GM13977 (cell line): ENCODE data around the gene DDRGK1.

Experiments
- DNase-seq: peaks from one replicate; pipeline ENCODE4 v3.0.0; 2012; ENCODE audit warnings: low spot score
- in situ Hi-C: fragments of 300-500 bp; cut with MboI; formaldehyde crosslinking; loops from one replicate; pipeline ENCODE4 v1.12.0; 2022; ENCODE audit warnings: low sequenced_read_pairs, low pct_unique_long_range_greater_than_20kb, mixed read lengths, inconsistent platforms; ENCODE audit not compliant: unreplicated experiment
- TF ChIP-seq, protein P1 (sequence below): IDR thresholded peaks from 2 replicates; pipeline ENCODE4 v1.5.1; 2012; ENCODE audit warnings: mild to moderate bottlenecking, control low read depth; ENCODE audit not compliant: insufficient read depth; ENCODE audit errors: extremely low read depth, missing control alignments

DDRGK1 gene

DNA sequence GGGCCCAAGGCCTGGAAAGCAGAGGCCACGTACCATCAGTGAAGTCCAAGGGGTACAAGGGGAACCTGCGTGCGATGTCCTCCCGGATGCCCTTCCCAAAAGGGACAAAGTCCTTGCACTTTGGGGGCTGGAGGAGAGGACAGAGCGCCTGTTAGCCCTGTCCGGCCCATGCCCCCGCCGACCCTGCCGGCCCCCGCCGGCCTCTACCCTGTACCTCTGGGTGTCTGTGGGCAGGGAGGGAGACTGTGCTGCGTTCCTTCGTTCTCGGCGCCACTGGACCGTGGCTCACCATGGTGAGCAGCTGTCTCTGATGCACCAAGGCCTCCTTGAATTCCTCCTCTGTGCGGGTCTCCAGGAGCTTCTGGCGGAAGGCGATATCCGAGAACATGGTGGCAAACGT lies 26.6 kb upstream of the DDRGK1 start:
- DNase-seq, result no peak
- TF ChIP-seq, protein P1, sequence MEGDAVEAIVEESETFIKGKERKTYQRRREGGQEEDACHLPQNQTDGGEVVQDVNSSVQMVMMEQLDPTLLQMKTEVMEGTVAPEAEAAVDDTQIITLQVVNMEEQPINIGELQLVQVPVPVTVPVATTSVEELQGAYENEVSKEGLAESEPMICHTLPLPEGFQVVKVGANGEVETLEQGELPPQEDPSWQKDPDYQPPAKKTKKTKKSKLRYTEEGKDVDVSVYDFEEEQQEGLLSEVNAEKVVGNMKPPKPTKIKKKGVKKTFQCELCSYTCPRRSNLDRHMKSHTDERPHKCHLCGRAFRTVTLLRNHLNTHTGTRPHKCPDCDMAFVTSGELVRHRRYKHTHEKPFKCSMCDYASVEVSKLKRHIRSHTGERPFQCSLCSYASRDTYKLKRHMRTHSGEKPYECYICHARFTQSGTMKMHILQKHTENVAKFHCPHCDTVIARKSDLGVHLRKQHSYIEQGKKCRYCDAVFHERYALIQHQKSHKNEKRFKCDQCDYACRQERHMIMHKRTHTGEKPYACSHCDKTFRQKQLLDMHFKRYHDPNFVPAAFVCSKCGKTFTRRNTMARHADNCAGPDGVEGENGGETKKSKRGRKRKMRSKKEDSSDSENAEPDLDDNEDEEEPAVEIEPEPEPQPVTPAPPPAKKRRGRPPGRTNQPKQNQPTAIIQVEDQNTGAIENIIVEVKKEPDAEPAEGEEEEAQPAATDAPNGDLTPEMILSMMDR, result no peak
- in situ Hi-C loops, result no loop called here

DNA sequence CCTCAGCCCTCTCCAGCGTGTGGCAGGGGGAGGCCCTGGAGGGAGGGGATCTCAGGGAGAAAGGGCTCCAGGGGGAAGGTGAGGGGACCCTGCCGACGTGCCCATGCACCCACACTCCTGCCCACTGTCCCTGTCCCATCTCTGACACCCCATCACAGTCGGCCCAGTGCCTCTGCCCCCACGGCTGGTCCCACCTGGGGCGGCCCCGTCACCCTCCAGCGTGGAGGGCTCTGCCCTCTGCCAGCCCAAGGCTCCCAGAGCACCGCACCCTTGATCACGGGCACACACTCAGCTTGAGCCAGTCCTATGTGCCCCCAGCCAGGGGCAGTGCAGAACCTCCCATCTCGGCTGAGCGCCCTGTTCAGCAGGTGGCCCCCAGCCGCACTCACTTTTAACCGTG lies 25.3 kb upstream of the DDRGK1 start:
- DNase-seq, result no peak
- TF ChIP-seq, protein P1, result no peak
- in situ Hi-C loops, result no loop called here

DNA sequence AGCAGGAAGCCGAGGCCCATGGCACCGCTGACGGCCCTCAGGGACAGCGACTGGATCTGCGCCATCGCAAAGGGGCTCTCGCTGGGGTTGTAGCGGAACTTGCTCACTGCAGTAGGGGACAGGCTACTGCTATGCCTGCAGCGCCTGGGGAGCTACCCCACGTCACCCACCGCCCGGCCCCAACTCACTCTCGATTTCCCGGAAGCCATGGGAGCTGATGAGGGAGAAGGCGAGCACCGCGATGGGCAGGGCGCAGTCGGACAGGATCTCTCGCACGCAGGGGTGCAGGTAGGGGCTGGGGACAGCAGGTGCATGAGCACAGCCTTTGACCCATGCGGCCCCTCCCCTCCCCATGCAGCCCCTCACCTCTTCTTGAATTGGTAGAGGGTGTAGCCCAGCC lies 24.7 kb upstream of the DDRGK1 start:
- no peak for DNase-seq
- in situ Hi-C loops, result no loop called here
- TF ChIP-seq, protein P1, result no peak

DNA sequence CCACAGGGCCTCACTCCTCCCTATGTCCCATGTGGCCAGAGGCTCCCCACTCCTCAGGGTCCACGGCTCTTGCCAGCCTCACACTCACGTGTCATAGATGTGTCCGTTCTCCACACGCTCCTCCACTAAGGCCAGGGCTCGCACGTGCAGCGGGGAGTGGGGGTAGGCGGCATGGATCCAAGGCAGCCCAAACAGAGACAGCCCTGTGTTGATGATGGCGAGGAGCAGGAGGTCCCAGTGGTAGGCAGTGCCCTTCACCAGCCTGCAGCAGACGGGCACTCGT lies 24.2 kb upstream of the DDRGK1 start:
- no peak for DNase-seq
- in situ Hi-C loops, result no loop called here
- TF ChIP-seq, protein P1, result no peak

DNA sequence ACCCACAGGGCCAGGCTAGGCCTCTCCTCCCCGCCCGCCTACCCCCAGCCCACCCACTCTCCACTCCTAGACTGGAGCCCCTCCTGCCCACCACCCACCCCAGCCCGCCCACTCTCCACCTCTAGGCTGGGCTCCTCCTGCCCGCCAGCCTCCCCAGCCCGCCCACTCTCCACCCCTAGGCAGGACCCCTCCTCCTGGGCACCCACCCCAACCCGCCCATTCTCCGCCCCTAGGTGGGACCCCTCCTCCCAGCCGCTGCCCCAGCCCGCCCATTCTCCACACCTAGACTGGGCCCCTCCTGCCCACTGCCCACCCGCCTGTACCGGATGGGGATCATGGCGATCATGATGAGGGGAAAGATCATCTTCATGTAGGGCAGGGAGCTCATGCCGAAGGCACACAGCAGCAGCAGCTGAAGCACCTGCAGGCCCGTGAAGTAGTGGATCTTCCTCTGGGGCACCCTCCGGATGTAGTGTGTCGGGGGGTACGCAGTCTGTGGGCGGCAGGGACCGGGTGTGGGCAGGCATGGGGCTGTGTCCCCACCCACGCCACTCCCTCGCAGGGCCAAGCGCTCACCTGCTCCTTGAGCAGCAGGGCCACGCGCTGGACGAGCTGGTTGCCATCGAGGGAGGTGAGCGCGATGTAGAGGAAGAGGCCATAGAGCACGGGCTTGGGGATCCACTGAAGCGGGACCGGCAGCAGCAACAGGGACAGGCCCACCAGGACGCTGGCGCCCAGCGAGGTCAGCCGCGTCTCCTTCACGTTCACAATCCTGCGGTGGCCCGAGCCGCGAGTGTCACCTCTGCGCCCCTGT lies 23.7 kb upstream of the DDRGK1 start:
- TF ChIP-seq, protein P1, result no peak
- DNase-seq, result no peak
- in situ Hi-C loops, result no loop called here

DNA sequence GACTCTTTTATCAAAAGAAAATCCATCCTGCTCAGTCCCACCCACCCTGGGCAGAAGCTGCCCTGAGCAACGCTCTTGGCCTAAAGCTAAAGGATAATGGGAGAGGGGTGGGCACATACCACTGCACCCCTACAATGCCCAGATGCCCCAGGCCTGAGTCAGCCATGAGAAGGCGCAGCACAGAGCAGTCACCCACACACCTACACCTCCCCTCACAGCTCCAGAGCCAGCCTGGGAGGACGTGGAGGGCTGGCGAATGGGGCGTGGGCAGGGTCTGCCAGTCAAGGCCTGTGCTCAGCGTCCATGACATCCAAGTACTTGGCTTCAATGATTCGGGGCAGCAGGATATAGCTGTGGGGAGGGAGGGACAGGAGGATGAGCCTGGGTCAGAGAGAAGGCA lies 23.0 kb upstream of the DDRGK1 start:
- DNase-seq, result no peak
- in situ Hi-C loops, result no loop called here
- TF ChIP-seq, protein P1, result no peak
